Keratinocyte (primary cell): ENCODE data around the gene MALRD1. TPM values are rescaled to one million over a fixed set of nuclear protein-coding genes. Genes with fewer than 3 reads are reported as not detected.

Source experiments
- DNase-seq: peaks from one replicate; pipeline ENCODE4 v3.0.0-alpha.2; 2011; ENCODE audit warnings: low read depth, missing footprints, low spot score
- FAIRE-seq: peaks from 2 replicates; lab custom pipeline; 2011; peaks lifted over from hg19 to GRCh38; lab: Jason Lieb, UNC
- H2AFZ ChIP-seq: 2 replicates; pipeline ENCODE4 v1.6.0; 2012; ENCODE audit warnings: low read length, control low read depth, inconsistent platforms; ENCODE audit not compliant: control insufficient read depth
- H3K27ac ChIP-seq: 2 replicates; pipeline ENCODE4 v1.5.1; 2011; ENCODE audit warnings: low read length; ENCODE audit not compliant: control insufficient read depth, insufficient read depth
- H3K27me3 ChIP-seq: 3 replicates; pipeline ENCODE4 v1.6.0; 2011; ENCODE audit warnings: low read length; ENCODE audit not compliant: control insufficient read depth, insufficient read depth; ENCODE audit errors: extremely low read depth
- H3K36me3 ChIP-seq, 2 experiments: 2 replicates in 1 of 2; 3 replicates in 1 of 2; pipeline ENCODE4 v1.5.1; 2011; ENCODE audit warnings: low read length in 2 of 2, mild to moderate bottlenecking in 1 of 2; ENCODE audit not compliant: control insufficient read depth in 2 of 2, insufficient read depth in 2 of 2; ENCODE audit errors: extremely low read depth in 1 of 2
- H3K4me1 ChIP-seq: 3 replicates; pipeline ENCODE4 v1.5.1; 2011; ENCODE audit warnings: low read length; ENCODE audit not compliant: control insufficient read depth, insufficient read depth; ENCODE audit errors: extremely low read depth
- H3K4me2 ChIP-seq: 3 replicates; pipeline ENCODE4 v1.6.0; 2011; ENCODE audit warnings: low read depth, low read length; ENCODE audit not compliant: control insufficient read depth, insufficient read depth; ENCODE audit errors: extremely low read depth
- H3K4me3 ChIP-seq, 3 experiments: fragments of 200-600 bp in 1 of 3; sonication (generic) in 1 of 3; 2 replicates in 2 of 3; 3 replicates in 1 of 3; pipeline ENCODE4 v1.5.1; 2011 to 2016; ENCODE audit warnings: low read length in 3 of 3, mild to moderate bottlenecking in 3 of 3, control low read depth in 2 of 3, inconsistent platforms in 1 of 3, low read depth in 1 of 3, mixed read lengths in 1 of 3, mixed run types in 1 of 3, moderate library complexity in 1 of 3; ENCODE audit not compliant: control insufficient read depth in 2 of 3, insufficient read depth in 2 of 3; ENCODE audit errors: extremely low read depth in 1 of 3
- H3K79me2 ChIP-seq: 2 replicates; pipeline ENCODE4 v1.6.0; 2012; ENCODE audit warnings: low read length; ENCODE audit not compliant: control insufficient read depth, insufficient read depth
- H3K9ac ChIP-seq: 3 replicates; pipeline ENCODE4 v1.6.0; 2011; ENCODE audit warnings: low read length; ENCODE audit not compliant: control insufficient read depth, insufficient read depth; ENCODE audit errors: extremely low read depth
- H3K9me1 ChIP-seq: 3 replicates; pipeline ENCODE4 v1.6.0; 2011; ENCODE audit warnings: low read length; ENCODE audit not compliant: control insufficient read depth, insufficient read depth; ENCODE audit errors: extremely low read depth
- H3K9me3 ChIP-seq: 2 replicates; pipeline ENCODE4 v1.5.1; 2012; ENCODE audit warnings: low read depth, low read length; ENCODE audit not compliant: control insufficient read depth
- H4K20me1 ChIP-seq: 3 replicates; pipeline ENCODE4 v1.6.0; 2011; ENCODE audit warnings: low read length; ENCODE audit not compliant: control insufficient read depth, insufficient read depth; ENCODE audit errors: extremely low read depth
- EZH2 ChIP-seq: IDR thresholded peaks from one replicate; pipeline ENCODE4 v1.6.1; 2012; ENCODE audit warnings: inconsistent platforms, mild to moderate bottlenecking, low read length, moderate library complexity
- dilution Hi-C: fragments of 300-500 bp; cut with MboI; formaldehyde crosslinking; loops from one replicate; pipeline ENCODE4 v1.7.0; 2020; ENCODE audit warnings: low sequenced_read_pairs; ENCODE audit not compliant: extremely low pct_ligation_motif_present
- polyA plus RNA-seq, 5 experiments: library from polyadenylated mRNA; depleted of rRNA in 3 of 5; stranded (reverse) in 3 of 5; stranded (forward) in 1 of 5; unstranded in 1 of 5; fragments of >200 nt; gene quantifications; 1 replicate in 1 of 5; 2 replicates in 3 of 5; 3 replicates in 1 of 5; pipeline versions ENCODE4 v1.2.1 to v1.2.3, GENCODE V29; 2011 to 2012; ENCODE audit warnings: missing spikeins in 2 of 5, low read depth in 1 of 5, low replicate concordance in 1 of 5
- TF ChIP-seq, protein P1 (sequence below), 3 experiments: IDR thresholded peaks in 1 of 3; conservative IDR thresholded peaks in 1 of 3; optimal IDR thresholded peaks in 1 of 3; 2 replicates in 2 of 3; 3 replicates in 1 of 3; pipeline versions ENCODE3 to v1.5.1; 2011; ENCODE audit warnings: low read length in 3 of 3, mild to moderate bottlenecking in 3 of 3, moderate library complexity in 2 of 3, control low read depth in 1 of 3, inconsistent platforms in 1 of 3; ENCODE audit not compliant: insufficient read depth in 2 of 3; ENCODE audit errors: extremely low read depth in 1 of 3

MALRD1 gene
- polyA plus RNA-seq, 1 donor (not counting 4 experiments of a cell fraction or from before 2014, with no cell fraction given), result not detected

DNA sequence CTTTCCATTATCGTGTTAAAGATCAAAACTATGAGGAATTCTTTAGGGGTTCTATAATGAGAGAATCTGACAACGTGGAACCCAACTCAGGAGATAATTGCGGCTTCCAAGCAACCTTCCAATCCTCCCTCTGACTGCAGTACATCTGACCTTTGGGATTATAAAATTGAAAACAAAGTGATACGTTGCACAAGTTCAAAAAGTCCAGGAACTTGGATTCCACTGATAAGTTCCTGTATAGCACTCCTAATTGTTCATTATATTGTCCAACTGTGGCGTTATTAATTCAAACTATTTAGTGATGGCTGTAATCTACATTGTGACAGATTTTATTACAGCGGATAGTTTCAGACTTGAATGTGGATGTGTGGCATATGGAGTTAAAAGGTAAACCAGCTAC, 15.4 kb downstream of the MALRD1 start:
- no peaks in the 10 kb centered on the region for H3K9me1 ChIP-seq
- H3K9me3 ChIP-seq, result no peaks in the 10 kb centered on the region
- dilution Hi-C loops, result no loop called here
- DNase-seq, result no peak
- no peak for FAIRE-seq
- H3K4me3 ChIP-seq, result no peak overlapping the region
- no peaks in the 10 kb centered on the region for H3K27me3 ChIP-seq
- H4K20me1 ChIP-seq, result no peaks in the 10 kb centered on the region
- no peak overlapping the region for H3K9ac ChIP-seq
- H3K79me2 ChIP-seq, result no peaks in the 10 kb centered on the region
- no peak overlapping the region for H2AFZ ChIP-seq
- no peaks in the 10 kb centered on the region for H3K36me3 ChIP-seq
- no peaks in the 10 kb centered on the region for H3K4me1 ChIP-seq
- H3K27ac ChIP-seq, result no peak overlapping the region
- TF ChIP-seq, protein P1, sequence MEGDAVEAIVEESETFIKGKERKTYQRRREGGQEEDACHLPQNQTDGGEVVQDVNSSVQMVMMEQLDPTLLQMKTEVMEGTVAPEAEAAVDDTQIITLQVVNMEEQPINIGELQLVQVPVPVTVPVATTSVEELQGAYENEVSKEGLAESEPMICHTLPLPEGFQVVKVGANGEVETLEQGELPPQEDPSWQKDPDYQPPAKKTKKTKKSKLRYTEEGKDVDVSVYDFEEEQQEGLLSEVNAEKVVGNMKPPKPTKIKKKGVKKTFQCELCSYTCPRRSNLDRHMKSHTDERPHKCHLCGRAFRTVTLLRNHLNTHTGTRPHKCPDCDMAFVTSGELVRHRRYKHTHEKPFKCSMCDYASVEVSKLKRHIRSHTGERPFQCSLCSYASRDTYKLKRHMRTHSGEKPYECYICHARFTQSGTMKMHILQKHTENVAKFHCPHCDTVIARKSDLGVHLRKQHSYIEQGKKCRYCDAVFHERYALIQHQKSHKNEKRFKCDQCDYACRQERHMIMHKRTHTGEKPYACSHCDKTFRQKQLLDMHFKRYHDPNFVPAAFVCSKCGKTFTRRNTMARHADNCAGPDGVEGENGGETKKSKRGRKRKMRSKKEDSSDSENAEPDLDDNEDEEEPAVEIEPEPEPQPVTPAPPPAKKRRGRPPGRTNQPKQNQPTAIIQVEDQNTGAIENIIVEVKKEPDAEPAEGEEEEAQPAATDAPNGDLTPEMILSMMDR (optimal IDR thresholded peaks at IDR 0.05 in 1 of 3, IDR thresholded peaks at IDR 0.05 in 1 of 3, conservative IDR thresholded peaks at IDR 0.05 in 1 of 3; ENCODE audit: extremely low read depth in 1 of 3, insufficient read depth in 2 of 3, low read length in 3 of 3), result no peak
- TF ChIP-seq EZH2, result no peak
- H3K4me2 ChIP-seq, result no peak overlapping the region

DNA sequence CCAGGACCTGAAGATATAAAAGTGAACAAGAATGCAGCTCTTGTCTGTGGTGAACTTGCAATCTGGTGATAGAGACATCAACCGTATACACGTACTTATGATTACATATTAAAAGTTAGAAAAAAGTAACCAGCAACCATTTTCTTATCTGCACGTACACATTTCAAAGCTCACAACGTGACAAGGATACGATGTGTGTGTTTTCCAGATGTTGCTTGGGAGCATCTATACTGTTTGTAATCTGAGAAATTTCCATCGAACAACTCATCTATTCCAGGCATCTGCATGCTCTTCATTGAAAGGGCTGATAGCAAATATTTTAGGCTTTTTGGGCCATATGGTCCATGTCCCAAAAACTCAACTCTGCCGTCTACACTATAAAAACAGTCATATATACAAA, 23.3 kb downstream of the MALRD1 start:
- no peak for TF ChIP-seq EZH2
- TF ChIP-seq, protein P1 (optimal IDR thresholded peaks at IDR 0.05 in 1 of 3, IDR thresholded peaks at IDR 0.05 in 1 of 3, conservative IDR thresholded peaks at IDR 0.05 in 1 of 3; ENCODE audit: extremely low read depth in 1 of 3, insufficient read depth in 2 of 3, low read length in 3 of 3), result no peak
- no peaks in the 10 kb centered on the region for H3K79me2 ChIP-seq
- no peaks in the 10 kb centered on the region for H3K36me3 ChIP-seq
- no peak for DNase-seq
- FAIRE-seq, result no peak
- H3K9me1 ChIP-seq, result no peaks in the 10 kb centered on the region
- no peaks in the 10 kb centered on the region for H3K4me1 ChIP-seq
- H2AFZ ChIP-seq, result no peak overlapping the region
- H3K27me3 ChIP-seq, result no peaks in the 10 kb centered on the region
- dilution Hi-C loops, result no loop called here
- no peaks in the 10 kb centered on the region for H3K9me3 ChIP-seq
- no peaks in the 10 kb centered on the region for H4K20me1 ChIP-seq
- H3K9ac ChIP-seq, result no peak overlapping the region
- no peak overlapping the region for H3K4me2 ChIP-seq
- no peak overlapping the region for H3K4me3 ChIP-seq
- H3K27ac ChIP-seq, result no peak overlapping the region
